Measurements from ENCODE around the gene BUD23. TPM values are rescaled to one million over a fixed set of nuclear protein-coding genes. Genes with fewer than 3 reads are reported as not detected.
"Not testable (repeated sequence)": the region's sequence is repeated elsewhere in the genome, so short reads cannot be mapped to it uniquely, and the experiment has no call there.

Gene BUD23
- polyA plus RNA-seq, 4 donors: 79.9 to 104 (median 88.3) TPM

DNA sequence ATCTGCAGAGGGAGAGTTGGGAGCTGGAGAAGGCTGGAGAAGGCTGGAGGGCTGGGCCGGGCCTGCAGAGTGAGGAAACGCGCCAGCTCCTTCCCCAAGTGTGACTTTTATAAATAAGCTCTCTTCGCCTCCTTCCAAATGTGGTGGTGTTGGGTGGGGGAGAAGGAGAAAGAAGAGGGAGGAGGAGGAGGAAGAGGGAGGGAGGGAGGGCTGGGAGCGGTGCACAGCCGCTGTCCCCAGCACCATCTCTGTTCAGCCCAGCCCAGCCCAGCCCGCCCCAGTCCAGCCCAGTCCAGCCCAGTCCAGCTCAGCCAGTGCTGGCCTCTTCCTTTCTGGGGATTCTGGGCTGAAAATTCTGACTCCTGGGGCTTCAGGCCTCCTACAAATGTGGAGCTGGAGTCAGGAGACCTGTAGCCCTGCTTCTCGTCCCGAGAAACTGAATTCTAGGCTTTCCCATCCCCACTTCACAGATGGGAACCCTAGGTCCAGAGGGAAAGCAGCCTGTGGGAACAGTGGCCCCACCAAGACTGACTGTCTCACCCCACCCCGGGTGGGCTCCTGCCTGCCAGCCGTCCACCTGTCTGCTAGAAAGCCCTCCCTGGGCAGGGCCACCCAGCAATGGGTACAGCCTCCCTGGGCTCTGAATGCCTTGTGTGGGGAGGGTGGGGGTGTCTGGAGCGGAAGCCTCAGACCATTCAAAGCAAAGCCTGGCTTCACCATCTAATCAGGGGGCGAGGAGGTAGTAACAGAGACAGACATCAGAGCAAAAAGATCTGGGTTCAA, 33.8 kb downstream of the BUD23 start:
- DNase-seq (ENCODE audit: low read depth in 4 of 4, low spot score in 3 of 4): no peak

DNA sequence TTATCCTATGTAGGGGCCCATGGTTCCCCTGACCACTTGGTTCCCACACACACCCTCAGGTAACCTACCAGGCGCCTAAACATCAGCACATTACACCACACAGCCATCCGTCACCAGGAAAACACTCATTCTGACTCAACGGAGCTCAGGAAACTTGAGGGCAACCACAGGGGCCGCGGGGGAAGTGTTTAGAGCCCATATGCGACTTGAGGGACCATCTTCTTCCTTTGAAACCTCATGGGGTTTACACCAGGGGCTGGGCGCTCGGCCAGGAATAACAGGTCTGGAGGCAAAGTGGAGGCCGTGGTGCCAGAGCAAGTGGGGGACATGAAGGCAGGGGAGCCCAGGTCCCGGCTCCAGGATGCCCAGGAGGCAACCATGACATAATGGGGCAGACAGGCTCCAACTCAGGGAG, 34.6 kb downstream of the BUD23 start:
- no peak for DNase-seq (ENCODE audit: low read depth in 4 of 4, low spot score in 3 of 4)

DNA sequence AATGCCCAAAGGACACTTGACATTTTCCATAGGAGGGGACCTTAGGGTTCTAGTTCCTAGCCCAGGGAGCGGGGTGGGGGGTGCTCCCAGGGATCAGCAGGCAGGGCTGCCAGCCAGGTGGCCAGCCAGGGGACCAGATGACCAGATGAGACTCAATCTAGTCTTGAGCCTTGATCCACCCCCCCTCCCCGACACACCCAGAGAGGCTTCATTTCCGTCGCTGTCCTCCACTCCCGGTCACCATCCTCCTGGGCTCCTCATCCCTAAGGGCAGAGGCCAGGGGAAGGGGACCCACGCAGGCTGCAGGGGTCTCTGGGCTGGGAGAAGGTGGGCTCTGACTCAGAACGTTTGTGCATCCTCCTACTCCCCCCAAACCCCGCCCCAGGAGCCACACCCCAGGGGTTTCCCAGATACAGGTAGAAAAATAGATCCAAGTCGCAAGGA, 35.1 kb downstream of the BUD23 start:
- DNase-seq (ENCODE audit: low read depth in 4 of 4, low spot score in 3 of 4): no peak

DNA sequence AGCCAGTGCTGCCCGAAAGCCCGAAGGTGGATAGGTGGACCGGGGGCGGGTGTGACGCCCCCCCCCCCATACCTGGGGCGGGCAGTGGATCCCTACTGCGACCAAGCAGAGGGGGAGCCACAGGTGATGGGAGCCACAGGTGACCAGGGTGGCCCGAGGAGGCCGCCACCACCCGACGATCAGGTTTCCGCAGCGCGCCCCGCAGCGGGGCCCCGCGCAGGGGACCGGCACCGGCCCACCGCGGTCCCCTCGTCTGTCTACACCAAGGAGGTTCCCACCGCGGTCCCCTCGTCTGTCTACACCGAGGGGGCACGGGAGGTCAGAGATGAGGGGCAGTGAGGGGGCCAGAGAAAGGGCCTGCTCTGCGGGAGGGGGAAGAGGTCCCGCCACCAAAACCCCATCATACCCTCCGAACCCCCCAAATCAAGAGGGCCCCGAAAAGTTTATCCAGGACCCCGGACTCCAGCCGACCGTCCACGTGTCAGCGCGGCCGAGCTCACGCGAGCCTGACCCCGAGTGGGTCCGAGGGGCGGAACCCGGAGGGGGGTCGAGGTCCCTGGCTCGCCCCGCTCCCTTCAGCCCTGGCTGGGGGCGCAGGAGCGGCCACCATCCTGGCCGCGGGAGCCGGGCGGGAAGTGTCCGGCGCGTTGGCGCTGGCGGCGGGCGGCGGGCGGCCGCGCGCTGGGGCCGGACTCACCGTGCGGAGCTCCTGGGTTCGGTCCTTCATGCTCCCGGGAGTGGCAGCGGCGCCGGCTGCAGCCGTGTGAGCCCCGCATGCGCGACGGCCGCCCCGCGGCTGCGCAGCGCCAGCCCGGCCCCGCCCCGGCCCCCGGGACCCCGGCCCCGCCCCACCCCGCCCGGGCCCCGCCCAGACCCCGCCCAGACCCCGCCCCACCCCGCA, 35.8 kb downstream of the BUD23 start, which contains the start of gene STX1A:
Gene STX1A (minus strand): TSS at position 765 of the 901 bp plus-strand sequence. CDS start 38 bp downstream, at position 727.
- DNase-seq (ENCODE audit: low read depth in 4 of 4, low spot score in 3 of 4): no peak

DNA sequence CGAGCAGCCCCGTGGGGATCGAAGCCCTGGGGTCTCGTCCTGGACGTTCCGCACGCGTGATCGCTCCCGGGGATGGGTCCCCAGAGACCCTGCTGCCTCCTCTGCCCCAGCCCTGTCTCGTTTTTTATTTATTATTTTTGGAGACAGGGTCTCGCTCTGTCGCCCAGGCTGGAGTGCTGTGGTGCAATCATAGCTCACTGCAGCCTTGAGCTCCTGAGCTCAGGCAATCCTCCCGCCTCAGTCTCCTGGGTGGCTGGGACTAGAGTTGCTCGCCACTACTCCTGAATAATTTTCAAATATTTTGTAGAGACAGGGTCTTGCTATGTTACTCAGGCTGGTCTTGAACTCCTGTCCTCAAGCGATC, 36.4 kb downstream of the BUD23 start:
- DNase-seq (ENCODE audit: low read depth in 4 of 4, low spot score in 3 of 4): no peak

DNA sequence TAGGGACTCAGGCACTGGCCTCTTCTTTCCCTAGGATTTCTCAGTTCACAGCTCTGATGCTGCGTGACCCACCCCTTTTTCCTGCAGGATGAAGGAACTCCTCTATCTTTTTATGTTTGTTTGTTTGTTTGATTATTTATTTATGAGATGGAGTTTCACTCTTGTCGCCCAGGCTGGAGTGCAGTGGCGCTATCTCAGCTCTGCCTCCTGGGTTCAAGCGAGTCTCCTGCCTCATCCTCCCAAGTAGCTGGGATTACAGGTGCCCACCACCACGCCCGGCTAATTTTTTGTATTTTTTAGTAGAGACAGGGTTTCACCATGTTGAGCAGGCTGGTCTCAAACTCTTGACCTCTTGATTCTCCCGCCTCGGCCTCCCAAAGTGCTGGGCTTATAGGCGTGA, 37.0 kb downstream of the BUD23 start:
- not testable (repeated sequence) for DNase-seq (ENCODE audit: low read depth in 4 of 4, low spot score in 3 of 4)

DNA sequence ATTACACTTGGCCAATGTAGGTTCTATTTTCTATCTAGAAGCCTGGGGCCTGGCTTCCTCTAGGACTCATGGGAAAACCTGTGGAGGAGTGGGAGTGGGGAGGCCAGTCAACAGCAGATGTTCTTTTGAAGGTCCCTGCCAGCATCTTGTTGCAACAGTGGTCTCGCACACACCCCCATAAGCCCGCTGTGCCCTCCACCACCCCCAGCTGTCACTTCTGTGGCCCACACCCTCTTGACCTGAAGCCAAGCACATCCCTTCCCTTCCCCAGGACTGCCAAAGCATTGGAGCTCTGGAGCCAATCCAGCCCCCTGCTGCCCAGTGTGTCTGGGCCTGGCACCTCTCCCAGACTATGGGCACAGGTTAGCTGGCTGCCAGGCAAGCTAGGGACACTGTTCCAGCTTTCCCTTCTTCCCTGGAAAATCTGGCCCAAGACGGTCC, 38.0 kb downstream of the BUD23 start:
- DNase-seq (ENCODE audit: low read depth in 4 of 4, low spot score in 3 of 4): no peak

DNA sequence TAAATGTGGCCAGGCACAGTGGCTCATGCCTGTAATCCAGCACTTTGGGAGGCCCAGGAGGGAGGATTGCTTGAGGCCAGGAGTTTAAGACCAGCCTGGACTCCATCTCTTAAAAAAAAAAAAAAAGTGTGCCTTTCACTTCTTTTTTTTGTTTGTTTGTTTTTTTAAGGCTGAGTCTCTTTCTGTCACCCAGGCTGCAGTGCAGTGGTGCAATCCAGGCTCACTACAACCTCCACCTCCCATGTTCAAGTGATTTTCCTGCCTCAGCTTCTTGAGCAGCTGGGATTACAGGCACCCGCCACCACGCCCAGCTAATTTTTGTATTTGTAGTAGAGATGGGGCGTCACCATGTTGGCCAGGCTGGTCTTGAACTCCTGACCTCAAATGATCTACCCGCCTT, 38.8 kb downstream of the BUD23 start:
- DNase-seq (ENCODE audit: low read depth in 4 of 4, low spot score in 3 of 4): not testable (repeated sequence)

DNA sequence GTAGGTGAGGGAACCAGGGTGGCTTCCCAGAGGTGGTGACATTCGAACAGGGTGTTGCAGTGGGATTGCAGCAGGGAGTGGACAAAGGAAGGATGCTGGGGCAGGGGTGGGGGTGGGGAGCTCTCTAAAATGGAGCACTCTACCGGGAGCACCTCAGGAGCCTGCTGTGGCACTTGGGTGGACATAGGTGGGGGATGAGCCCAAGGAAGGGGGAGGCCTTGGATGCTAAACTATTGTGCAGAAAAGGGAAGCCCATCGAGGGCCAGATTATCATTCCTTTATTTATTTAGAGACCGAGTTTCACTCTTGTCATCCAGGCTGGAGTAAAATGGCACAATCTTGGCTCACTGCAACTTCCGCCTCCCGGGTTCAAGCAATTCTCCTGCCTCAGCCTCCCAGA, 39.4 kb downstream of the BUD23 start:
- DNase-seq (ENCODE audit: low read depth in 4 of 4, low spot score in 3 of 4): no peak

DNA sequence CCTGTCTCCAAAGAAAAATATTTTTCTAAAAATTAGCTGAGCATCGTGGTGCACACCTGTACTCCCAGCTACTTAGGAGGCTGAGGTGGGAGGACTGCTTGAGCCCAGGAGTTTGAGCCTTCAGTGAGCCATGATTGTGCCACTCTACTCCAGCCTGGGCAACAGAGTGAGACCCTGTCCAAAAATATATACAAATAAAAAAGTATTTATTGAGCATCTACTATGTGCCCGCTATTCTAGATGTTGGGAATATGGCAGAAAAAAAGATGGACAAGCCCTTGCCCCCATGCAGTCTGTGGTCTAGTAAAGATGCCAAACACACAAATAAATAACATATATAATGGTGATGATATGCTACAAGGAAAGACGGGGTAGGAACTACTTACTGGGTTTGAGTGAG, 40.4 kb downstream of the BUD23 start:
- DNase-seq (ENCODE audit: low read depth in 4 of 4, low spot score in 3 of 4): no peak

DNA sequence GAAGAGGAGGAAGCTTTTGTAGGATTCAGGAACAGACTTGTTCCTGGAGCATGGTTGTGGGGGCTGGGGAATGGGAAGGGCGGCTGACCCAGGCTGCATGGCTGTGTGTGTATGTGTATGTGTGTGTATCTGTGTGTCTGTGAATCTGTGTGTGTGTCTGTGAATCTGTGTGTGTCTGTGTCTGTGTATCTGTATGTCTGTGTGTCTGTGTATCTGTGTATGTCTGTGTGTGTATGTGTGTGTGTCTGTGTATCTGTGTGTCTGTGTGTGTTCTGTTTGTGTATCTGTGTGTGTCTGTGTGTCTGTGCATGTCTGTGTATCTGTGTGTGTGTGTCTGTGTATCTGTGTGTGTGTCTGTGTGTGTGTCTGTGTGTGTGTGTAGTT, 42.7 kb downstream of the BUD23 start:
- DNase-seq (ENCODE audit: low read depth in 4 of 4, low spot score in 3 of 4): no peak

DNA sequence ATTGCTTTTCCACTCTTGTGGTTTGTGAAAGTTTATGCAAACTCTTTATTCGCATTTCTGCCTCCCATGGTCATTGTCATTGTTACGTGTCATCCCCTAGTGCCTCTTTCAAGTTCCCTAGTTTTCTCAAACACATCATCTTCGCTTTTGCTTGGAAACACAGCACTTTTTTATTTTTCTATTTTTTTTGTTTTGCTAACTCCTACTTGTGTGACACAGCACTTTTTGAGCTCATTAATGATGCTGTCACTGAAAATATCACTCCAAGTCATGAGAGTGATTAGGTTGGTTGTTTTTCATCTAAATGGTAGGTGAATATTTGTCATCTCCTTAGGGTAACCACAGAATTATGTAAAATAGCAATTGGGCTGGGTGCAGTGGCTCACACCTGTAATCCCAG, 44.6 kb downstream of the BUD23 start:
- DNase-seq (ENCODE audit: low read depth in 4 of 4, low spot score in 3 of 4): no peak

DNA sequence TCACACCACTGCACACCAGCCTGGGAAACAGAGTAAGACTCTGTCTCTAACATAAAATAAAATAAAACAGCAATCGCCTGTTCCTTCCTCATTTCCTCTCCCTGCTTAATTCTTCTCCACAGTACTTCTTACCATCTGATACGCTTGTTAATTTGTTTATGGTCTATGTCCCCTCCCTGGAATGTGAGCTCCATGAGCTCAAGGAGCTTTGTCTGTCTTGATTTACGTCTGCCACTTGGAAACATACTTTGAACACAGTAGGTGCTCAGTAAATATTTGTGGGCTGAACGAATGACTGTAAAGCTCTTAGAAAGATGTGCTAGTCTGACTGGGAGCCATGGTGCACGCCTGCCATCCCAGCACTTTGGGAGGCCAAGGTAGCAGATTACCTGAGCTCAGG, 45.2 kb downstream of the BUD23 start:
- DNase-seq (ENCODE audit: low read depth in 4 of 4, low spot score in 3 of 4): no peak

DNA sequence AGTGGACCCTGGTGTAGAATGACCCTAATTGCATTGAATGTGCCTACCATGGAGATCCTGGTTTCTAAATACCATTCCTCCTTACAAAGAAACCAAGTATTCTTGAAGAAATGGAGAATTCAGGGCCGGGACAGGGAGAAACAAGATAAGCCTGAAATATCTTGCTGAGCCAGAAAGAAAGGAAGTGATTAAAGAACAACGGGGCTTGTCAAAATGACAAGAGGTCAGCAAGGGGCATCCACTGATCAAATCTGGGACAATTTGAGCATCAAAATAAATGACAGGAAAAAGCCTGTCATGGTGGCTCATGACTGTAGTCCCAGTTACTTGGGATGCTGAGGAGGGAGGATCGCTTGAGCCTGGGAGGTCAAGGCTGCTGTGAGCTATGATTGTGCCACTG, 47.1 kb downstream of the BUD23 start:
- no peak for DNase-seq (ENCODE audit: low read depth in 4 of 4, low spot score in 3 of 4)

DNA sequence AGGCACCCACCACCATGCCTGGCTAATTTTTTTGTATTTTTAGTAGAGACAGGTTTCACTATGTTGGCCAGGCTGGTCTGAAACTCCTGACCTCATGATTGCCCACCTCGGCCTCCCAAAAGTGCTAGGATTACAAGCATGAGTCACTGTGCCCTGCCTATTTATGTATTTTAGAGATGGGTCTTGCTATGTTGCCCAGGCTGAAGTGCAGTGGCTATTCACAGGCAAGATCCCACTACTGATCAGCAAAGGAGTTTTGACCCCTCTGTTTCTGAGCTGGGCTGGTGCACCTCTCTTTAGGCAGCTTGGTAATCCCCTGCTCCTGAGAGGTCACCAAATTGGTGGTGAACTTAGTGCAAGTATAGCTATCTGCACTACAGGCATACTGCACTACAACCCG, 49.0 kb downstream of the BUD23 start:
- no peak for DNase-seq (ENCODE audit: low read depth in 4 of 4, low spot score in 3 of 4)

DNA sequence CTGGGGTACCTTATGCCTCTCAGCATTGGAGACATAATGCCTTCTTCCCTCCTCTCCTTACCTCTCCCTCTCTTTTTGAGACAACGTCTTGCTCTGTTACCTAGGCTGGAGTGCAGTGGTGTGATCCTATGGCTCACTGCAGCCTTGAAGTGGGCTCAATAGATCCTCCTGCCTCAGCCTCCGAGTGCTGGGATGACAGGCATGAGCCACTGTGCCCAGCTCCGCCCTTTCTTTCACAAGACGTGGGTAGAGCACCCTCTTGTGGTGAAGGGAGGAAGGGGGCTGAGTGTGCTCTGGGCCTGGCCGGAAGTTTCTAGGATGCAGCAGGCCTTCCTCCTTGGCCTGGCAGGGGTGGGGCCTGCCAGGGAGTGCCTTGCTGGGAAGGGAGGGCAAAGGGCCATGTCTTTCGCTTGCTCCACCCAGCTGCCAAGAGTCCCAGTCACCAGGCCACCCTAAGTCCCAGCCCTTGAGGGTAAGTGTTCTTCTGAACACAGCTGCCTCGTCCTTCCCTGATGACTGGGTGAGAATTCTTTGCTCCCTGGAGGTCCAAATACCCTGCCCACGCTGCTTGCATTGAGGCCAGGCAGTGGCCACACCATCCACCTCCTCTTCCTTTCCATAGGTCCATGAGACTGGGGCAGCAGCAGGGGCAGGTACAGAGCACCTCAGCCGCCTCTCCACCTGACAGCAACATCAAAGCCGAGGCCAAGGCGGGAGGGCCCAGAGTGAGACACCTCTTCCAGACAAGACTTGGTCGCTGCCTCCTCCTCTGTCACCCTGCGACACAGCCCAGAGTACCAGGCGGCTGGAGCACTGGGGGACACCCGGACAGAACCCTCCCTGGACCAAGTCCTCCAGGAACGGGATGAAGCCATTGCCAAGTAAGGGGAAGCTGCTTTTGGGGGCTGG, 51.5 kb downstream of the BUD23 start:
- DNase-seq (ENCODE audit: low read depth in 4 of 4, low spot score in 3 of 4): no peak

DNA sequence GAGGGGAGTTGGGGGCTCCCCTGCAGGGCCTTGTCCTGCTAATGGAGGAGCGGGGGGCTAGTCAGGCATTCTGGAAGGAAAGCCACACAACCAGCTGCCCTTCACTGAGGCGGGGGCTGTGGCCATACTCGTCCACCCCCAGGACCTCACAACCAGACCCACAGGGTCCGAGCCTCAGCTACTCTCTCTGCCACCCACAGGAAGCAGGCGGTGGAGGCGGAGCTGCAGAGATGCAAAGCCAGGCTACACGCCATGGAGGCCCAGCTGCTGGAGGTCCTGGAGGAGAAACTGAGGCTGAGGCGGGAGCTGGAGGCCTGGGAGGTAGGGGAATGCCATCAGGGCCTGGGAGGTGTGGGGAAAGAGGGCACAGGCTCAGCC, 52.1 kb downstream of the BUD23 start:
- no peak for DNase-seq (ENCODE audit: low read depth in 4 of 4, low spot score in 3 of 4)

DNA sequence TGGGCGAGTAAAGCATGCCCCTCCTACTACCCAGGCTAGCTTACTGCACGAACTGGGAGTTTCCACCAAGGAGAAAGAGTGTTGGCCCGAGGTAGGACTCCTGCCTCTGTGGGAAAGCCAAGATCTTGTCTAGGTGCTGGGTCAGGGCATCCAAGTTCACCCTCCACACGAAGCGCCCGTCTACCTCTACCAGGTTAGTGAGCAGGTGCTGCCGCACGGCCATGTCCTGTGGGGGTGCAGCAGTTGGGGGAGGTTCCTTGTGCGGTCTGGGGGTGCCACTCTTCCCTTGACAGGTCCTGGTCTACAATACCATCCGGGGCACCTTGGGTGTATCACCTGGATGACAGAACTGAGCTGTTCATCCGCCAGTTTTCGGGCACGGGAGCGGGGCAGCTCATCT, 53.5 kb downstream of the BUD23 start:
- DNase-seq (ENCODE audit: low read depth in 4 of 4, low spot score in 3 of 4): no peak

DNA sequence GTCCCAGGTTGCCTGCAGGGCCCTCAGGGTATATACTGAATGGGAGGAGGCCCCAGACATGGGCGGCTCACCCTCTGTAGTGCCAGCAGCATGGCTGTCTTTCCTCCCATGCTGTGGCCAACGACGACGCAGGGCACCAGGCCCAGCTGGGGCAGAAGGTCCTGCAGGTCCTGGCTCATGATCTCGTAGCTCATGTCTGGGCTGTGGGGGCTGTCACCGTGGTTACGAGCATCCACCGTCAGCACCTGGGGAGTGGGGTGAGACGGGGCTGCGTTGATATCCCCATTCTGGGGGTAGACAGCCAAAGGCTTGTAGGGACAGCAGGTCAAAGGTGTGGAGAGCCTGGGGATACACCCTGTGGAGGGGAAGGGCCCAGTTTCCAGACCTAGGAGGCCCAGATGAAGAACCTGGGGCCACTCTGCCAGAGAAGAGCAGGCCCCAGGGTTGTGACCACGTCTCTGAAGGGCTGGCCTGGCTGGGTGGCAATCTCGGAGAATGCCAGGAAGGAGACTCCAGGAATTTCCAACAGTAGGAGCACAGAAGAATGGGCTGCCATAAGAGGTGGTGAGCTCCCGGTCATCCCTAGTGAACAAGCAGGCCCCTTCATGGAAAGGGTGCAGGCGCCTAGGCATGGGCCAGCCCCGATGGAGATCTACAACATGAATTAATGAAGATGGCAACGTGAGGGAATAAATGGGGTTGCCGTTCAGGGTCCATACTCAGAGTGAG, 54.3 kb downstream of the BUD23 start:
- DNase-seq (ENCODE audit: low read depth in 4 of 4, low spot score in 3 of 4): no peak

DNA sequence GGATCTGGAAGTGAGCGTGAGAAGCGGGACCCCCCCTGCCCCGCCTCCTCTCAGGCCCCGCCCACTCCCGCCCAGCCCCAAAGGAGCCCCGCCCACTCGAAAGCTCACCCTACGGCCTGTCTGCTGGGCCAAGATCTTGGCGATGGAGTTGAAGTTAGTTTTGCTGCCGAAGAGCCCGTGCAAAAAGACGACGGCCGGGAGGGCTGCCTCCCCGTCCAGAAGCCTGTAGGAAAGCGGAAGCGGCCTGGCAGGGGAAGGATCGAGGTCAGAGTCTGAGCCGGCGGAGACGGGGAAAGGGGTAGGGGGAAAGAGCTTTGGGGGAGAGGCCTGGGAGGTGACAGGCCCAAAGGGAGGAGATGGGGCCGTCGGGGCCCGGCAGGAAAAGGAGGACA, 54.8 kb downstream of the BUD23 start:
- no peak for DNase-seq (ENCODE audit: low read depth in 4 of 4, low spot score in 3 of 4)
